ENCODE results near the gene IGF1R. TPM values are rescaled to one million over a fixed set of nuclear protein-coding genes. Genes with fewer than 3 reads are reported as not detected.

The IGF1R gene
- total RNA-seq, 1 experiment from 2014 or later, result 16.3 TPM

- TF ChIP-seq, protein P1, sequence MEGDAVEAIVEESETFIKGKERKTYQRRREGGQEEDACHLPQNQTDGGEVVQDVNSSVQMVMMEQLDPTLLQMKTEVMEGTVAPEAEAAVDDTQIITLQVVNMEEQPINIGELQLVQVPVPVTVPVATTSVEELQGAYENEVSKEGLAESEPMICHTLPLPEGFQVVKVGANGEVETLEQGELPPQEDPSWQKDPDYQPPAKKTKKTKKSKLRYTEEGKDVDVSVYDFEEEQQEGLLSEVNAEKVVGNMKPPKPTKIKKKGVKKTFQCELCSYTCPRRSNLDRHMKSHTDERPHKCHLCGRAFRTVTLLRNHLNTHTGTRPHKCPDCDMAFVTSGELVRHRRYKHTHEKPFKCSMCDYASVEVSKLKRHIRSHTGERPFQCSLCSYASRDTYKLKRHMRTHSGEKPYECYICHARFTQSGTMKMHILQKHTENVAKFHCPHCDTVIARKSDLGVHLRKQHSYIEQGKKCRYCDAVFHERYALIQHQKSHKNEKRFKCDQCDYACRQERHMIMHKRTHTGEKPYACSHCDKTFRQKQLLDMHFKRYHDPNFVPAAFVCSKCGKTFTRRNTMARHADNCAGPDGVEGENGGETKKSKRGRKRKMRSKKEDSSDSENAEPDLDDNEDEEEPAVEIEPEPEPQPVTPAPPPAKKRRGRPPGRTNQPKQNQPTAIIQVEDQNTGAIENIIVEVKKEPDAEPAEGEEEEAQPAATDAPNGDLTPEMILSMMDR (IDR thresholded peaks at IDR 0.05 in 2 of 3, conservative IDR thresholded peaks at IDR 0.05 in 1 of 3; ENCODE audit: borderline replicate concordance in 1 of 3, insufficient read depth in 1 of 3, low read depth in 2 of 3, low read length in 2 of 3), result no peak
- TF ChIP-seq JUND (IDR thresholded peaks at IDR 0.05), result no peak
- no peak for TF ChIP-seq MAX (IDR thresholded peaks at IDR 0.05)
- TF ChIP-seq ZNF274 (IDR thresholded peaks at IDR 0.05; ENCODE audit: low read depth, low read length), result no peak
- no peak for TF ChIP-seq FOSL1 (IDR thresholded peaks at IDR 0.05; ENCODE audit: low read depth)
- TF ChIP-seq TCF7L2 (IDR thresholded peaks at IDR 0.05; ENCODE audit: borderline replicate concordance, extremely low read depth, insufficient read depth, insufficient read length), result no peak
- TF ChIP-seq ZBTB33 (IDR thresholded peaks at IDR 0.05; ENCODE audit: extremely low read depth, insufficient replicate concordance, low read length), result no peak
- TF ChIP-seq EZH2phosphoT487 (IDR thresholded peaks at IDR 0.05; ENCODE audit: borderline replicate concordance), result no peak
- no peak for TF ChIP-seq ATF3 (IDR thresholded peaks at IDR 0.05)
- no peak for TF ChIP-seq SRF (IDR thresholded peaks at IDR 0.05; ENCODE audit: low read depth)
- no peak for TF ChIP-seq ZFX (IDR thresholded peaks at IDR 0.05)
Measured at GRCh38 chr15:98834976-98835375, 186.6 kb downstream of the IGF1R start (continued).
